SH-SY5Y (cell line): ENCODE measurements around the gene CROT.

Experiments used
- GATA2 ChIP-seq: IDR thresholded peaks from 2 replicates; pipeline ENCODE4 v1.6.1; 2011; ENCODE audit warnings: mild to moderate bottlenecking, low read depth, low read length
- GATA3 ChIP-seq: IDR thresholded peaks from 2 replicates; pipeline ENCODE4 v1.6.1; 2011; ENCODE audit warnings: low read depth, mild to moderate bottlenecking, low read length, moderate library complexity

The CROT gene

GRCh38 chr7:87345166-87345927, at the start of gene CROT:
Gene CROT (plus strand): TSS chr7:87345664. CDS start chr7:87349069, 3,405 bp downstream.
- TF ChIP-seq GATA2 (no peak), GATA3 (no peak)

GRCh38 chr7:87300756-87301155, 44.7 kb upstream of the CROT start:
- no peak for TF ChIP-seq GATA3

GRCh38 chr7:87310790-87311419, 34.6 kb upstream of the CROT start:
- no peak for TF ChIP-seq GATA3
- TF ChIP-seq GATA2, result no peak

- TF ChIP-seq GATA3 (no peak), GATA2 (peak; percentile 49)
Measured at GRCh38 chr7:87312215-87312865, 33.1 kb upstream of the CROT start.

- TF ChIP-seq GATA3 (no peak), GATA2 (no peak)
Measured at GRCh38 chr7:87316097-87316700, 29.3 kb upstream of the CROT start.

GRCh38 chr7:87316846-87317552, 28.5 kb upstream of the CROT start:
- TF ChIP-seq GATA2 (no peak), GATA3 (no peak)

- no peak for TF ChIP-seq GATA3
- TF ChIP-seq GATA2, result no peak
Measured at GRCh38 chr7:87317691-87318245, 27.7 kb upstream of the CROT start.

- TF ChIP-seq GATA3 (no peak), GATA2 (no peak)
Measured at GRCh38 chr7:87318741-87319140, 26.7 kb upstream of the CROT start.

GRCh38 chr7:87322912-87323311, 22.6 kb upstream of the CROT start:
- no peak for TF ChIP-seq GATA3
- no peak for TF ChIP-seq GATA2

- TF ChIP-seq GATA2 (no peak), GATA3 (no peak)
Measured at GRCh38 chr7:87325576-87326370, 19.7 kb upstream of the CROT start.

- TF ChIP-seq GATA3, result no peak
- no peak for TF ChIP-seq GATA2
Measured at GRCh38 chr7:87328281-87328680, 17.2 kb upstream of the CROT start.

- TF ChIP-seq GATA3, result no peak
- no peak for TF ChIP-seq GATA2
Measured at GRCh38 chr7:87330316-87330715, 15.1 kb upstream of the CROT start.

- no peak for TF ChIP-seq GATA2
- TF ChIP-seq GATA3, result no peak
Measured at GRCh38 chr7:87330942-87331341, 14.5 kb upstream of the CROT start.
